ENCODE measurements around the gene DAB1.
A peak's percentile ranks its signal among the peaks of the same experiment; 100 is the strongest.
"Not testable (repeated sequence)": the region's sequence is repeated elsewhere in the genome, so short reads cannot be mapped to it uniquely, and the experiment has no call there.

The DAB1 gene

GRCh38 chr1:57106296-57106695, 317.6 kb downstream of the DAB1 start:
- no peak for DNase-seq

DNA sequence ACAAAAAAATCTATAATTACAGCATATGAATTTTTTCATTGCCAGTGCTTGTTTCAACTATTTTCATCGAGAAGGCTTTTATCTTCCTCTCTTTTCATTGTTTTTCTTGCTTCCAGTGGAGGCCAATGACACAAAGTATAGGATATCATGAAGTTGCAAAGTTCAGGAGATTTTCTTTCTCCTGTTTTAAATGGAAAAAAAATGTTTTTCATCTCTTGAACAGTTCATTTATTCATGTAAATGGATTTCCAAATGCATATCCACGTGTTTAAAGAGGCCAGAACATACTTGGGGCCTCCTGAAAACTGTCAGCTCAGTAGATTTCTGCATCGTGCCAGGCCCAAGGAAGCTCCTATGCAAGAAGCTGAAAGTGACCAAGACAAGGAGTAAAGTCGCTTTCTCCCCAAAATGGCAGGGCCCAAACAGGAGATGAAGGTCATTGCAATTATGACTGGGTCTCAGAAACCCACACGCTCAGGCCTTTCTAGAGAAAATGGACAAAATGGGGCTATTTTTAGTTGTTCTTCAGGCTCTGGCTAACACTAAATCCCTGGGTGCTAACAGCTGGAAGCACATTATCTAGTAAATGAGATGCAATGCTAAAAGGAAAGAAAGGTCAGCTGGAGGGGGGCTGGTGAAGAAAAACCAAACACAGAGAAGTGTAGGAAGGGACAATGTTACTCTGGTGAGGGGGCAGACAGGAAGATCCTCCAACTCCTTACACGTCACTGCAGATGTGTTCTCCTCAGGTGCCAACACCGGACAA, 321.1 kb downstream of the DAB1 start:
- DNase-seq, result no peak

- DNase-seq, result no peak
These were observed 322.7 kb downstream of the DAB1 start for GRCh38 chr1:57101209-57101608.

DNA sequence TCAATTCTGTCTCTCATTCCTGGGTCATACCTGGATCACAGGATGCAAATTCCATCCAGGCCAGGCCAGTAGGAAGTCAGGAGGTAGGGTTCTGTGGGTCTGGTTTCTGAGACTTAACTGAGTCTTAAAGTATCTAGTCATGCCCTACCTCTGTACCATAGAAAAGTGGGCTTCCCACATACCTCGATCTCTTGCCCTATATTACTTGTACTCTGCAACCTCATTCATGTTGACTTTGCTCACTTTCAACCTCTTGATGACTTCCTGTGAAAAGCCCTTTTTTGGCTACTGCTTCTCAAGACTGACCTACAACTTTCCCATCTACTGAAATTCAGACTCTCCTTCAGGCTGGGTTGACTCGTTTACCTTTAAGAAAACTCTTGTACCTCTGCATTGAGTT, 329.1 kb downstream of the DAB1 start:
- DNase-seq, result no peak

DNA sequence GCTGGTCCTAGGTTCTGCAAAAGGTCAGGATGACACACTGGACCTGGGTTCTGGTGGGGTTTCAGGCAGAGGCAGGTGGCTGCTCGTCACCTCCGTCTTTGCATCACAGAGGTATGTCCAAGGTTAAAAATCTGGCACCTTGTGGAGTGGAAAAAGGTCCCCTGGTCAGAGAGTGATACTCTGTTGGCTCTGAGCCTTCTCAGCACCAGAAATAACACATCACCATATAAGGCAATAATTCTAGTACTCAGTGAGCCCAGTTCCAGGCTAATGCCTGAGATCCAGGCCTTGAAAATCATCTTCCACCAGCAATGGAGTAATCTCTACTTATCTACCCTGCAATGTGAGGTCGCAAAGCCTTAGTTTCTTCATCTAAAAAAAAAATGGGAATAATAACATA, 330.7 kb downstream of the DAB1 start:
- no peak for DNase-seq

- DNase-seq, result no peak
These were observed 332.2 kb downstream of the DAB1 start for GRCh38 chr1:57091642-57092041.

- DNase-seq, result no peak
These were observed 334.0 kb downstream of the DAB1 start for GRCh38 chr1:57089855-57090254.

GRCh38 chr1:57089221-57089620, 334.6 kb downstream of the DAB1 start:
- no peak for DNase-seq

DNA sequence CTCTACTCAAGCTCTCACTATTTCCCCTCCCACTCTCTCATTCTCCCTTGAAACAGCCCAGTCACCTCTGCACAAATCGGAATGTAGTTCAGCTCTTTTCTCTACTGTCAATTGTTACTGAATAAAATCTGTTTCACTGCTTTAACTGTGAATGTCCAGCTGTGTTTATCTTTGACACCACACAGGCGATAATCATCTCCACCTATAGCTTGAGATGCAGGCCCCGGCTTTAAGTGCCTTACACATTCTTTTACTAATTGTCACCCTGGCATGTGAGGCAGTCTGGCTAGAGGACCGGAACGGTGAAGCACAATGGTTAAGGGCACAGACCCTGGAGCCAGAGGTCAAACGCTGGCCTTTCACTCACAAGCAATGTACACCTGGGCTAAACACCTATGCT, 335.2 kb downstream of the DAB1 start:
- no peak for DNase-seq

DNA sequence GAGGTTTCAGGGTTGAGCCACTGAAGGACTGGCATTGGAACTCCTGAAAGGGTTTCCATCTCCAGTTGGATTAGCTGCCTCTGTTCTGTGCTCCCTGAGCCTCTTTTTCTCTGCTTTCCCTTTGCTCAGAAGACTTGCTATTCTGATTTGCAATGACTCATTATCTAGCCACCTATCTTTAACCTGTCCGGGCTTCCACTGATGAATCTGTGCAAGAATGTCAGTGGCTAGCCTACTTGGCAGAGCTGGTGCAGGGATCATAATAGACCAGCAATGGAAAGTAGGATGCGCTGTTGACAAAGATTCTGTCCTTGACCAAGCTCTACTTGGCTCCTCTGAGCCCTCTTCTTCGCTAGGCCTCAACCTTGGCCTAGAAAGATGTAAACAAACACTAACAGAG, 336.2 kb downstream of the DAB1 start:
- DNase-seq, result not testable (repeated sequence)

DNA sequence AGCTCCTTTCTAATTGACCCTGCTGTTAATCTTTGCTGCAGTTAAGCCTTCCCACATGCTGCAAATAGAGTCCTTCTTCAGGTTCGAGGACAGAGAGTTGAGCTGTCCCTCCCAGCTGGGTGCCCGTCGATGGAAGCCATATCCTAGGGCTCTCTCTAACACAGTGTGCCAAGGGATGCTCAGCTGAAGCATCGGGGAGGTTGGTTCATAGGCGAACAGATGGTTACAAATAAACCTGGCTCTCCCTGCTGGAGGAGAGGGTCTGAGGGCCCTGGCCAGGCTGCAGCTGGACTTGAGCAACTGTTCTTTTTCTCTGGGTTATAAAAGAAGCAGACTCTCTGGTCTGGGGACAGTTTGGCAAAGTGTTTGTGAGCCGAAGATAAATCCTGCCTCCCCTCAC, 337.7 kb downstream of the DAB1 start:
- no peak for DNase-seq

GRCh38 chr1:57084701-57085100, 339.2 kb downstream of the DAB1 start:
- no peak for DNase-seq

- DNase-seq, result no peak
These were observed 341.0 kb downstream of the DAB1 start for GRCh38 chr1:57082711-57083439.

- peak; percentile 9 for DNase-seq
These were observed 344.3 kb downstream of the DAB1 start for GRCh38 chr1:57079454-57080157.

DNA sequence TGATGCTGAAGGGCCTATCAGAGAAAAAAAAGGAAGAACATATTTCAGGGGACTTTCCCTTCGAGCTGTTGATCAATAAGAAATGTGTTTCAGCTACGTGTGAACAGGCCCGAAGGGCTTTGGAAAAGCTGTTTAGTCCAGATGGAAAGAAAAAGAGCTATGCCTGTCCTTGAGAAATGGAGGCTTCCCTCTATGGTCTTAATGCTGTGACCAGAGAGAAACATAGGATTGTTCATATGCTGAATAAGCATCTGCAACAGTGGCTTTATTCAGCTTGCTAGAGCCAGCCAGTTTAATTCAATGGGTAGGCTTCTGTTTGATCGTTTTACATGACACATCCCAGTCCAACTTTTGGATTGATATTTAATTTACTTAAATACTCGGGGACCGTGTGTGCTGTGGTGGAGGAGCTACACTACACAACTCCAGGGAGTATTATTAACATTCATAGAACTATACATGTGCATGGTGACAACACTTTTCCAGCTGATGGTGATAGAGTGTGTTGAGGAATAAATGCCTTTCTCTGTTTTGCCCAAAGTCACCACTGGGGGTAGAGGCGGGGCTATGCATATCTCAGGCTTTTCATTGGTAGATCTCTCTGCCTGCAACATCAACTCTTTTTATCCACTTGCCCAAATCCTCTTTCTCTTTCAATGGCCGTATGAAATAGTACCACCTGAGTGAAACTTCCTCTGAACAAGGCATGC, 351.3 kb downstream of the DAB1 start:
- peak; percentile 17 for DNase-seq

- DNase-seq, result no peak
These were observed 356.0 kb downstream of the DAB1 start for GRCh38 chr1:57067863-57068262.

GRCh38 chr1:57066980-57067610, 356.8 kb downstream of the DAB1 start:
- DNase-seq, result no peak

GRCh38 chr1:57065442-57065841, 358.4 kb downstream of the DAB1 start:
- no peak for DNase-seq

- DNase-seq, result no peak
These were observed 359.3 kb downstream of the DAB1 start for GRCh38 chr1:57064379-57065140.

GRCh38 chr1:57063406-57064125, 360.3 kb downstream of the DAB1 start:
- no peak for DNase-seq

- peak; percentile 4 for DNase-seq
These were observed 362.5 kb downstream of the DAB1 start for GRCh38 chr1:57061369-57061768.

Measured in hematopoietic multipotent progenitor cell treated with erythropoietin and hydrocortisone succinate and interleukin-3 and kit ligand, for 6 days (in vitro differentiated cells).